ENCODE measurements around the gene KREMEN1. TPM values are rescaled to one million over a fixed set of nuclear protein-coding genes. Genes with fewer than 3 reads are reported as not detected.

Gene KREMEN1
- 26.3 TPM for polyA plus RNA-seq
- long read RNA-seq, donor 1, full-length matches to known transcripts, result 1 of 1 reads
- long read RNA-seq, donor 1, partial matches to known transcripts, result 0 of 1 reads
- long read RNA-seq, donor 1, other reads (novel, unspliced or antisense), result 0 of 1 reads
- long read RNA-seq, donor 2, full-length matches to known transcripts, result 3 of 3 reads
- long read RNA-seq, donor 2, partial matches to known transcripts, result 0 of 3 reads
- long read RNA-seq, donor 2, other reads (novel, unspliced or antisense), result 0 of 3 reads
- long read RNA-seq, donor 3, full-length matches to known transcripts, result 1 of 7 reads
- long read RNA-seq, donor 3, partial matches to known transcripts, result 6 of 7 reads
- long read RNA-seq, donor 3, other reads (novel, unspliced or antisense), result 0 of 7 reads
- long read RNA-seq, donor 4, result 0 reads
- long read RNA-seq, donor 5, full-length matches to known transcripts, result 3 of 3 reads
- long read RNA-seq, donor 5, partial matches to known transcripts, result 0 of 3 reads
- long read RNA-seq, donor 5, other reads (novel, unspliced or antisense), result 0 of 3 reads
- long read RNA-seq, donor 6, full-length matches to known transcripts, result 3 of 8 reads
- long read RNA-seq, donor 6, partial matches to known transcripts, result 5 of 8 reads
- long read RNA-seq, donor 6, other reads (novel, unspliced or antisense), result 0 of 8 reads
- long read RNA-seq, donor 7, result 0 reads
- long read RNA-seq, donor 8, full-length matches to known transcripts, result 2 of 2 reads
- long read RNA-seq, donor 8, partial matches to known transcripts, result 0 of 2 reads
- long read RNA-seq, donor 8, other reads (novel, unspliced or antisense), result 0 of 2 reads
- long read RNA-seq, donor 9, result 0 reads
- long read RNA-seq, donor 10, full-length matches to known transcripts, result 2 of 2 reads
- long read RNA-seq, donor 10, partial matches to known transcripts, result 0 of 2 reads
- long read RNA-seq, donor 10, other reads (novel, unspliced or antisense), result 0 of 2 reads
- long read RNA-seq, donor 11, full-length matches to known transcripts, result 1 of 1 reads
- long read RNA-seq, donor 11, partial matches to known transcripts, result 0 of 1 reads
- long read RNA-seq, donor 11, other reads (novel, unspliced or antisense), result 0 of 1 reads

DNA sequence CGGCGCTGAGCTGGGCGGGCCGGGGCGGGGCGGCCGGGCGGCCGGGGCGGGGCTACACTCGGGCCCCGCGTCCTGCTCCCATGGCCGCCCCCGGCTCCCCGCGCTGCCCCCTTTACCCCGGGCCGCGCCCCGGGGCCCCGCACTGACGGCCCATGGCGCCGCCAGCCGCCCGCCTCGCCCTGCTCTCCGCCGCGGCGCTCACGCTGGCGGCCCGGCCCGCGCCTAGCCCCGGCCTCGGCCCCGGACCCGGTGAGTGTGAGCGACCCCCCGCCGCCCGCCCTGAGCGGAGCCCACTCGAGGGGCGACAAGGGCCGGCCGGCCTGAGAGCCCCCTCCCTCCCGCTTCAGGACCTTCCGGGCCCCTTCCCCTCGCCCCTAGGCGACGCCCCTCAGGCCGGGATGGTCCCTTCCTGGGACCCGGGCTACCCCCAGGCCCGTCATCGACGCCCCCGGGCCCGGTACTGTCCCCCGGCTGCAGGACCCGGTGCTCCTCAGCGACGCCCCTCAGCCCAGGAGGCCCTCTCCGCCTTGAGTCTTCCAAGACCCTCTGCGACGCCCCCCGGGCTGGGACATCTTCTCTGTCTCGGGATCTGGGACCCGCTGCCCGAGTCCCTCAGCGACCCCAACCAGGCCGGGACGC lies at the start of gene KREMEN1:
Gene KREMEN1, plus strand, starts transcription at position 57 of the 639 bp plus-strand sequence. Its CDS starts 96 bp downstream, at position 153.
- H3K27ac ChIP-seq (ENCODE audit: low read length), result peak within 1 kb of the TSS; percentile 43
- H3K9me3 ChIP-seq (ENCODE audit: control insufficient read depth, low read depth, low read length), result no peaks in the 10 kb centered on the region
- peaks cover 29% of the 10 kb centered on the region for H3K4me1 ChIP-seq (ENCODE audit: control insufficient read depth, insufficient read depth, low read length)
- no CpG with 5 or more reads among the region's 76 CpGs for WGBS (ENCODE audit: insufficient coverage, low lambda C conversion rate)
- peak within 1 kb of the TSS; percentile 82 for H3K4me3 ChIP-seq (ENCODE audit: low read length)
- no peak for DNase-seq
- no peaks in the 10 kb centered on the region for H3K36me3 ChIP-seq (ENCODE audit: control insufficient read depth, insufficient read depth, low read length)
- no peaks in the 10 kb centered on the region for H3K27me3 ChIP-seq (ENCODE audit: control insufficient read depth, insufficient read depth, low read length)

DNA sequence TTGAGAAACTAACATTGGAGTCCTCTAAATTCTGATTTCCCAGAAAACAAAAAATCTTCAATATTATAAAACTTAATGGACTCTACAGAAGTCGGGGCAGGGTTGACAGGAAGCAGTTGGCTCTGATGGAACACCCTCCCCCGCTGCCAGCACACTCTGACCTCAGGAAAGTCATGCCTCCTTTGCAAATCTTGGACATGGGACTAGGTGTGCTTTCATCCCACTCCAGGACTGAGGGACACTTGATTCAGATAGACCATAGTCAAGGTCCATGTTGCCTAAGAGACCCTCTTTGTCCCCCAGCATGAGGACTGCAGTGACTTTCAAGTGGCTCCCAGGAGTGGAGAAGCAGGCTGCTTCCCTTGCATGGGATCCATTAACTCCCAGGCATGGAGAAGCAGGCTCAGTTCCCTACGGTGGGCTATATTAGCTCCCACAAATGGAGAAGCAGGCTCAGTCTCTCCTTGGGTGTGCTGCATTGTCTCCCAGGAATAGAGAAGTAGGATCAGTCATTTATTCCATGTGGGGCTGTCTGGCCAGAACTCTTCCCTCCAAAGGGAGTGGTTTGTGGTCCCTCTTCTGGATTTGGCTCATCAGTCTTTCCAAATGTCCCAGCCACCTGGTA lies 49.6 kb upstream of the KREMEN1 start:
- Histone ChIP-seq H3K4me1 (ENCODE audit: control insufficient read depth, insufficient read depth, low read length) (peaks cover 36% of the 10 kb centered on the region), H3K36me3 (ENCODE audit: control insufficient read depth, insufficient read depth, low read length) (peaks cover 4% of the 10 kb centered on the region), H3K9me3 (ENCODE audit: control insufficient read depth, low read depth, low read length) (no peaks in the 10 kb centered on the region), H3K4me3 (ENCODE audit: low read length) (no peak overlapping the region), H3K27ac (ENCODE audit: low read length) (peak overlapping the region; percentile 64), H3K27me3 (ENCODE audit: control insufficient read depth, insufficient read depth, low read length) (no peaks in the 10 kb centered on the region)
- WGBS (ENCODE audit: insufficient coverage, low lambda C conversion rate), result no CpG with 5 or more reads among the region's 3 CpGs
- peak in 1 of 2 donors; percentile 69 for DNase-seq

DNA sequence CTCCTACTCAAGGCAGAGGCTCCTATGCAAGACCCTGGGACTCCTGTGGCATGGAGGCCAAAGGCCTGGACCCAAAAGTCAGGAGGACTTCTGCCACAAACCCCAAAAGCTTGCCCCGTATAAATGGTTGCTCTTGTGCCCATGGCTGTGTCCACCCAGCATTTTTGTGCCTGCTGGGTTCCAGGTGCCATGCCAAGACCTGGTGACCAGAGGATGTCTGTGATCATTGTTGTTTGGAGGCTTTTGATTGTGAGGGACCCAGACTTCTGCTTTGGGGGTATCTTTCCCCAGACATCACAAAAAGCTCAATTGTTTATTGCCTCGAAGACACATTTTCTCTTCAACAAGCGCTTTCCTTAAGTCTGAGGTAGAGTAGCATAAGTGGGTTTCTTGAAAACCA lies 46.3 kb upstream of the KREMEN1 start:
- DNase-seq, result no peak
- WGBS (ENCODE audit: insufficient coverage, low lambda C conversion rate), result no CpG with 5 or more reads among the region's 3 CpGs
- Histone ChIP-seq H3K27me3 (ENCODE audit: control insufficient read depth, insufficient read depth, low read length) (no peaks in the 10 kb centered on the region), H3K36me3 (ENCODE audit: control insufficient read depth, insufficient read depth, low read length) (peaks cover 4% of the 10 kb centered on the region), H3K27ac (ENCODE audit: low read length) (no peak overlapping the region), H3K4me3 (ENCODE audit: low read length) (no peak overlapping the region), H3K4me1 (ENCODE audit: control insufficient read depth, insufficient read depth, low read length) (peaks cover 60% of the 10 kb centered on the region), H3K9me3 (ENCODE audit: control insufficient read depth, low read depth, low read length) (no peaks in the 10 kb centered on the region)

DNA sequence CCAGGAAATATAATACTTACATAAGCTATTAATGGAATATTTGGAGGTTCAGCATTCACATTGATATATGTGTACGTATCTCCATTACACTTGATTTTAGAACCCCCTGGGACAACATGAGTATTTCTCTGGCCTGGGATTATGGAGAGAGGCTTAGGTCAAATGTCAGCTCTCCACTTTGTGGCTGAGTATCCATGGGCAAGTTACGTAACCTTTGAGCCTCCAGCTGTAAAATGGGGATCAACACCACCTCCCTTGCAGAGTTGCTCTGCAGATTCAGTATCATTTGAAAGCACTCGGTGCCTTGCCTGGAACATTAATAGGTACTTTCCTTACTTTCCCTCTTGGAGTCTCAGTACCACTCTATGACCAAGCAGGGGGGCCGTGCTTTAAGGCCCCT lies 44.4 kb upstream of the KREMEN1 start:
- Histone ChIP-seq H3K9me3 (ENCODE audit: control insufficient read depth, low read depth, low read length) (no peaks in the 10 kb centered on the region), H3K27me3 (ENCODE audit: control insufficient read depth, insufficient read depth, low read length) (no peaks in the 10 kb centered on the region), H3K4me1 (ENCODE audit: control insufficient read depth, insufficient read depth, low read length) (peaks cover 57% of the 10 kb centered on the region), H3K36me3 (ENCODE audit: control insufficient read depth, insufficient read depth, low read length) (peaks cover 4% of the 10 kb centered on the region), H3K4me3 (ENCODE audit: low read length) (no peak overlapping the region), H3K27ac (ENCODE audit: low read length) (no peak overlapping the region)
- no peak for DNase-seq
- no CpG with 5 or more reads among the region's 4 CpGs for WGBS (ENCODE audit: insufficient coverage, low lambda C conversion rate)

DNA sequence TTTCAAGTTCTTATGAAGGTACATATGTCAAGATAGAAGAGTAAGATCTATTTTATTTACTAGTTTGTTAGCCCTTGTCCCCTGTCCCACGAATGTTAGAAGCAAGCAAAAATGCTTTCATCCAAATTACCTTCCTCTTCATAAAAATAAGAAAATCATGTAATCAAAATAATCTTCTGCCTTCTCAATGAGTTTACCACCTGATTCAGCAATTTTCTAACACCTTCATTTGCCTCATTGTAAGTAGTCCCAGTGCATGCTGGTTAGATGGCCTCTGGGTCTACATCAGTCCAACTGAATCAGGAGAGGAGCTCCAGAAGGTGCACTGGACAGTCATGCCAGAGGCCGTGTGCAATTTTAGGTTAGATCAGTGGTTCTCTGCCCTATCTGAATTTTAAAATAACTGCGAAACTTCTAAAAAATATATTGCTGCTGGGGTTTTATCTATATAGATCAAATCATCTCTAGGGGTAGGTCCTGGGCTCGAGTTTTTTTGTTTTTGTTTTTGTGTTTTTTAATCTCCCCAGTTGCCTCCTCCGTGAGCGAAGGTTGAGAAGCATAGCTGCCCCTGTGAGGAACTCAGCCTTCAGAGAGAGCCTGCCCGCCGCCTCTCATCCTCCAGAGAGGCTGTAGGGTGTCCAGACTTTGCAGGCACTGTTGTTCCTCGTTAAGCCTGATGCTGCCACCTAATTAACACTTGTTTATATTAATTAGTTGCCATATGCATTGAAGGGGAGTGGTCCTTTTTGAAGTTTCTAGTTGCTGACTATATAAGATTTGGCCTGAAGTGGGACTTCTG lies 43.4 kb upstream of the KREMEN1 start:
- 94% methylated on average over 2 of the region's 9 CpGs for WGBS (ENCODE audit: insufficient coverage, low lambda C conversion rate)
- peak overlapping the region; percentile 63 for H3K27ac ChIP-seq (ENCODE audit: low read length)
- peaks cover 47% of the 10 kb centered on the region for H3K4me1 ChIP-seq (ENCODE audit: control insufficient read depth, insufficient read depth, low read length)
- DNase-seq, result no peak
- H3K4me3 ChIP-seq (ENCODE audit: low read length), result no peak overlapping the region
- peaks cover 4% of the 10 kb centered on the region for H3K36me3 ChIP-seq (ENCODE audit: control insufficient read depth, insufficient read depth, low read length)
- H3K27me3 ChIP-seq (ENCODE audit: control insufficient read depth, insufficient read depth, low read length), result no peaks in the 10 kb centered on the region
- H3K9me3 ChIP-seq (ENCODE audit: control insufficient read depth, low read depth, low read length), result no peaks in the 10 kb centered on the region

DNA sequence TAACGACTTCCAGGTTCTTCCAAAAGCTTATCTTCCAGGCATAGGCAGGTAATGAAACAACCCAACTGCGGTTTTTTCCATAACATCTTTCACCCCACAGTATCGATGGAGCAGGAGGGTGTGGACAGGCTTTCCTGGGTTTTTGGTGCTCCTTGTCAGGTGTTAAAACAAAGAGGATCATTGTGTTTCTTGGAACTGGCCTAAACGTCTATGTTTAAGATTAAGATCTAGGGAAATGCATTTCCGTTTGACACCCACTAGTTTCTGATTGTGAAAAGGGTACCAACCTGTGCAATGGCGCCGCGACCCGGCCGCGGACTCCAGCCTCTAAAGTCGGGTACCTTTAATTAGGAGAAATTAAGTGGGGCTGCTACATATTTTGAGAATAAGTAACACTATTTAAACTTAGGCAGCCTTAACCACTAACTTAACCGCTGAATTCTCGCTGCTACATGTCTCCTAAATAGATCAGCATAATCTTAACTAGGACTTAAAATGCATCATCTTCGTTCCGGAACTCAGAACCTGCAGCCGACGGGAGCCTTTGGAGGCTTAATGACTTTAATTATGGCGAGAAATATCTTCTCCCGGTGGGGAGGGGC lies 42.7 kb upstream of the KREMEN1 start:
- WGBS (ENCODE audit: insufficient coverage, low lambda C conversion rate), result 0% methylated on average over 1 of the region's 20 CpGs
- no peaks in the 10 kb centered on the region for H3K9me3 ChIP-seq (ENCODE audit: control insufficient read depth, low read depth, low read length)
- DNase-seq, result peak in 1 of 2 donors; percentile 45
- peak overlapping the region; percentile 49 for H3K4me3 ChIP-seq (ENCODE audit: low read length)
- peaks cover 43% of the 10 kb centered on the region for H3K4me1 ChIP-seq (ENCODE audit: control insufficient read depth, insufficient read depth, low read length)
- H3K36me3 ChIP-seq (ENCODE audit: control insufficient read depth, insufficient read depth, low read length), result peaks cover 4% of the 10 kb centered on the region
- no peaks in the 10 kb centered on the region for H3K27me3 ChIP-seq (ENCODE audit: control insufficient read depth, insufficient read depth, low read length)
- peak overlapping the region; percentile 63 for H3K27ac ChIP-seq (ENCODE audit: low read length)

GRCh38 chr22:29030618-29031226 lies 42.1 kb upstream of the KREMEN1 start:
- peaks cover 43% of the 10 kb centered on the region for H3K4me1 ChIP-seq (ENCODE audit: control insufficient read depth, insufficient read depth, low read length)
- no peaks in the 10 kb centered on the region for H3K9me3 ChIP-seq (ENCODE audit: control insufficient read depth, low read depth, low read length)
- peak overlapping the region; percentile 63 for H3K27ac ChIP-seq (ENCODE audit: low read length)
- peaks cover 4% of the 10 kb centered on the region for H3K36me3 ChIP-seq (ENCODE audit: control insufficient read depth, insufficient read depth, low read length)
- peak; percentile 71 to 86 for DNase-seq
- H3K27me3 ChIP-seq (ENCODE audit: control insufficient read depth, insufficient read depth, low read length), result no peaks in the 10 kb centered on the region
- WGBS (ENCODE audit: insufficient coverage, low lambda C conversion rate), result no CpG with 5 or more reads among the region's 32 CpGs
- H3K4me3 ChIP-seq (ENCODE audit: low read length), result peak overlapping the region; percentile 49

GRCh38 chr22:29031227-29032011 lies 41.4 kb upstream of the KREMEN1 start:
- no CpG with 5 or more reads among the region's 18 CpGs for WGBS (ENCODE audit: insufficient coverage, low lambda C conversion rate)

More at GRCh38 chr22:29031227-29032011, 41.4 kb upstream of the KREMEN1 start:
- H3K36me3 ChIP-seq (ENCODE audit: control insufficient read depth, insufficient read depth, low read length), result peaks cover 4% of the 10 kb centered on the region
- no peaks in the 10 kb centered on the region for H3K9me3 ChIP-seq (ENCODE audit: control insufficient read depth, low read depth, low read length)
- peak overlapping the region; percentile 63 for H3K27ac ChIP-seq (ENCODE audit: low read length)
- no peaks in the 10 kb centered on the region for H3K27me3 ChIP-seq (ENCODE audit: control insufficient read depth, insufficient read depth, low read length)
- DNase-seq, result peak; percentile 72 to 75
- H3K4me1 ChIP-seq (ENCODE audit: control insufficient read depth, insufficient read depth, low read length), result peaks cover 43% of the 10 kb centered on the region
- H3K4me3 ChIP-seq (ENCODE audit: low read length), result no peak overlapping the region
